ENCODE measurements around the gene NELFB.

Gene NELFB

DNA sequence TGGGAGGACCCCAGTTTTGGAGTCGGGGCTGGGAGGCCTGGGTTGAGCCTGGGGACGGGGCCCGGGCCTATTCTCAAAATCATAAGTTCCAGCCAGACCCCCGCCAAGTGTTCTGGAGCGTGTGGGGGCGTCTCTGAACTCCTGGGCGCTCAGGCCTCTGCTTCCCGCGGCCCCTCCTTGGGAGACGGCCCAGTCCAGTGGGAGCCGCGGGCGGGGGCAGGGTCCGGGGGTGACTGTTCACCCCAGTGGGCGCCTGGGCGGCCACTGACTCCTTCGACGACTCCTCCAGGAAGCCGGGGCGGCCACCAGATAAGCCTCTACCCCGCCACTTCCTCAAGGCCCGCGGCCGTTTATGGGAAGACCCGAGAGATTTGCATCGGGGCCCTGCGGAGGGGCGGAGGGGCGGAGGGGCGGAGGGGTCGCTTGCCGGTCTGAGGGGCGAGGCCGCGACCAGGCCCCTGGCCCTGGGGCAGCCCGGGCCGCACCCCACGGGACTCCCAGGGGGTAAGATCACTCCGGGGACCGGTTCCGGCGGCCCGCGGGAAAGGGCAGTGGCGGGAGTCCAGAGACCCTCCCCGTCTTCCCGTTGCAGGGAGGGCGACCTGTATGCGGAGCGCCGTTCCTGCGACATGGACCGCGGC, 23.1 kb downstream of the NELFB start:
- DNase-seq (ENCODE audit: extremely low read depth, insufficient read length) = peak; percentile 39
- Histone ChIP-seq H3K27me3 (replicated peaks; ENCODE audit: control insufficient read depth, insufficient read depth, low read length) (no peaks in the 10 kb centered on the region), H3K4me3 (replicated peaks; ENCODE audit: low read depth, low read length) (peak overlapping the region; percentile 72), H3K36me3 (ENCODE audit: control insufficient read depth, insufficient read depth, low read length) (peaks cover 16% of the 10 kb centered on the region)
- TF ChIP-seq, protein P1, sequence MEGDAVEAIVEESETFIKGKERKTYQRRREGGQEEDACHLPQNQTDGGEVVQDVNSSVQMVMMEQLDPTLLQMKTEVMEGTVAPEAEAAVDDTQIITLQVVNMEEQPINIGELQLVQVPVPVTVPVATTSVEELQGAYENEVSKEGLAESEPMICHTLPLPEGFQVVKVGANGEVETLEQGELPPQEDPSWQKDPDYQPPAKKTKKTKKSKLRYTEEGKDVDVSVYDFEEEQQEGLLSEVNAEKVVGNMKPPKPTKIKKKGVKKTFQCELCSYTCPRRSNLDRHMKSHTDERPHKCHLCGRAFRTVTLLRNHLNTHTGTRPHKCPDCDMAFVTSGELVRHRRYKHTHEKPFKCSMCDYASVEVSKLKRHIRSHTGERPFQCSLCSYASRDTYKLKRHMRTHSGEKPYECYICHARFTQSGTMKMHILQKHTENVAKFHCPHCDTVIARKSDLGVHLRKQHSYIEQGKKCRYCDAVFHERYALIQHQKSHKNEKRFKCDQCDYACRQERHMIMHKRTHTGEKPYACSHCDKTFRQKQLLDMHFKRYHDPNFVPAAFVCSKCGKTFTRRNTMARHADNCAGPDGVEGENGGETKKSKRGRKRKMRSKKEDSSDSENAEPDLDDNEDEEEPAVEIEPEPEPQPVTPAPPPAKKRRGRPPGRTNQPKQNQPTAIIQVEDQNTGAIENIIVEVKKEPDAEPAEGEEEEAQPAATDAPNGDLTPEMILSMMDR (IDR thresholded peaks at IDR 0.05; ENCODE audit: insufficient read depth, low read length, poor library complexity, severe bottlenecking) = no peak

DNA sequence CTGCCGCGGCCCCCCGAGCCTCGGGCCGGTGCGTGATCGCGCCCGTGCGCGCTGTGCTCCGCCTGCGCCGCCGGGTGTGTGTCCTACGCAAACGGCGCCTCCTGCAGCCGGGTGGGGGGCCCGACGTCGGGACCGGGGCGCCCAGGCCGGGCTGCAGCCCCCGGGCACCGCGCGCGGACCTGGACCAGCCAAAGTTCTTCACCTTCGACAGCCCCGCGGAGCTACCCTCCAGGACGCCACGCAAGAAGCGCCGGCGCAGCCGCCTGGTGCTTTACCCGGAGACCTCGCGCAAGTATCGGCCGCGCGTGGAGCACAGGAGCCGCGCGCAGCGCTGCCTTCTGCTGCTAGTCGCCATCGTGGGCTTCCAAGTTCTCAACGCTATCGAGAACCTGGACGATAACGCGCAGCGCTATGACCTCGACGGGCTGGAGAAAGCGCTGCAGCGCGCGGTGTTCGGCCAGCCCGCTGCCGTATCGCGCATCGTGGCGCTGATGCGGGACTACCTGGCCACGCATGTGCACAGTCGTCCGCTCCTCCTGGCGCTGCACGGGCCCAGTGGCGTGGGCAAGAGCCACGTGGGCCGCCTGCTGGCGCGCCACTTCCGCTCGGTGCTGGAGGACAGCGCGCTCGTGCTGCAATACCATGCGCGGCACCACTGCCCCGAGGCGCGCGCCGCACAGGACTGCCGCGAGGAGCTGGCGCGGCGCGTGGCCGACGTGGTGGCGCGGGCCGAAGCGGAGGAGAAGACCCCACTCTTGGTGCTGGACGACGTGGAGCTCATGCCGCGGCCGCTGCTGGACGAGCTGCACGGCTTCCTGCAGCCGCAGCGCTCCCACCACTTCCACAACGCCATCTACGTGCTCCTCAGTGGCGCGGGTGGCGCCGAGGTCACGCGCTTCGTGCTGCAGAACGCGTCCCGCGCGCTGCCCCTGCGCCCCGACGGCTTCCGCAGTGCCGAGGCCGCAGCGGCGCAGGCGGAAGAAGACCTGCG, 23.9 kb downstream of the NELFB start:
- TF ChIP-seq, protein P1 (IDR thresholded peaks at IDR 0.05; ENCODE audit: insufficient read depth, low read length, poor library complexity, severe bottlenecking) = no peak
- Histone ChIP-seq H3K27me3 (replicated peaks; ENCODE audit: control insufficient read depth, insufficient read depth, low read length) (no peaks in the 10 kb centered on the region), H3K36me3 (ENCODE audit: control insufficient read depth, insufficient read depth, low read length) (peaks cover 14% of the 10 kb centered on the region), H3K4me3 (replicated peaks; ENCODE audit: low read depth, low read length) (peak overlapping the region; percentile 72)
- peak; percentile 18 for DNase-seq (ENCODE audit: extremely low read depth, insufficient read length)

DNA sequence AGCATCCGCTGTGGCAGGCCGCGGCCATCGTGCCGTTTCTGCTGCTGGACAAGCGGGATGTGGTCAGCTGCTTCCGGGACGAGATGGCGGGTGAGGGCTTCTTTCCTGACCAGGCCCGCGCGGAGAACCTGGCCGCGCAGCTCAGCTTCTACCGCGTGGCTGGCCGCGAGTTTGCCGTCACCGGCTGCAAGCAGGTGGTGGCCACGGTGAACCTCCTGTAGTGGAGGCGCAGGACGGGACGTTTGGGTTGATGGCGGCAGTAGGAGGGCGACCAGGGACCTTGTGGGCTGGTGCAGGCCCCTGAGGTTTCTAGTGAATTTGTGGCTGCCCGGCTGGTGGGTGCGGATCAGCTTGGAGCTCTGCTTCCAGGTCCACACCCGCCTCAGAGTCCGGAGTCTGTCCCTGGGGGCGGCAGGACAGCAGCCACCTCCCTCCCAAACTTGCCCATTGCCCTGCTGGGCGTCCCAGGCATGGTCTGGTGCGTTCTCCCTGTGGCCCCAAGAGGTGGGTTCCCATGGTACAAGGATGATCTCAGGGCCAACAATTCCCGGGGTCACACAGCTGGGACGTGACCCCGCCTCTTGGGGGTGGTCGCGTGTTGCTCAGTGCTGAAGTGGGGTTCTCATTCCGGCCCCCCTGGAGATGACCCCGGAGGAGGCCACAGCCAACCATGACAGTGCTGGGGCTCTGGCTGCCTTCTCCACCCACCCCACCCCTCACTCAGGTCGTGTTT, 24.8 kb downstream of the NELFB start:
- Histone ChIP-seq H3K27me3 (replicated peaks; ENCODE audit: control insufficient read depth, insufficient read depth, low read length) (no peaks in the 10 kb centered on the region), H3K4me3 (replicated peaks; ENCODE audit: low read depth, low read length) (no peak overlapping the region), H3K36me3 (ENCODE audit: control insufficient read depth, insufficient read depth, low read length) (peaks cover 11% of the 10 kb centered on the region)
- TF ChIP-seq, protein P1 (IDR thresholded peaks at IDR 0.05; ENCODE audit: insufficient read depth, low read length, poor library complexity, severe bottlenecking) = no peak
- peak; percentile 27 for DNase-seq (ENCODE audit: extremely low read depth, insufficient read length)

DNA sequence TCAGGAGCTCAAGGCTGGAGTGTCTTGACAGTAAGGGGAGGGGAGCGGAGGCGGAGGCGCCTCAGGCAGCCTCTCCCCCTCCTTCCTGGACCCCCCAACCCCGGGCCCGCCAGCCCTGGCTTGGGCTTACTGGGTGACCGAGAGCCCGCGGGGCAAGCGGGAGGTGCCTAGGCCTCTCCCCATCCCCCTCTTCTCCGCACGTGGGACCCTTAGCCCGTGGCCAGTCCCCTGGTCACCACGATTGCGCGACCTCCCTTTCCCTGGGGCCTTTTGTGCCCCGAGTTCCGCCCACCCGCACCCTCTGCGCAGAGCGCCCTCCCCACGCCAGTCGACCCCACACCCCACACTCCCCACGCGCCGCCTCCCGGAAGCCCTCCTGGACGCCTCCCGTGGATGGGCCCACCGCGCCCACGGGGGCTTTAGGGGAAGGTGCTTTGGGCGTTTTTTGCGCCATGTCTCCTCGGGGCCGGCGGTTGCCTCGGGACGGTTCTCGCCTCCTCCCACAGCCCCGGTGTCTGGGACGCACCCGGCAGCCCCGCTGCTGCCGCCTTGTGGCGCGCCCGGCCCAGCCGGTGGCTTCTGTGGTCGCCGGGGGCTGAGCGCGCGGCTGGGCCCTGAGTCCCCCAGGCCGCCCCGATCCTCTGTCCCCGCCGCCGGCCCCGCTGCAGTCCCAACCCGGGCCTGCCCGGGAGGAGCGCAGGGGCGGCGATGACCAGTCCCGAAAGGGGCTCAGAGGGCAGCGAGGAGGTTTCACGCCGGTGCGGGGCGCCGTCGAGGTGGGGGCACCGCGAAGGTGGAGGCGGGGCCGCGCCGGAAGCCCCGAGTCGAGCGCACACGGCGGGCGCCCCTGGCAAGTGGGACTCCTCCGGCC, 25.6 kb downstream of the NELFB start:
- TF ChIP-seq, protein P1 (IDR thresholded peaks at IDR 0.05; ENCODE audit: insufficient read depth, low read length, poor library complexity, severe bottlenecking) = no peak

More for the DNA sequence above, 25.6 kb downstream of the NELFB start:
- Histone ChIP-seq H3K27me3 (replicated peaks; ENCODE audit: control insufficient read depth, insufficient read depth, low read length) (no peaks in the 10 kb centered on the region), H3K36me3 (ENCODE audit: control insufficient read depth, insufficient read depth, low read length) (peaks cover 11% of the 10 kb centered on the region), H3K4me3 (replicated peaks; ENCODE audit: low read depth, low read length) (no peak overlapping the region)
- DNase-seq (ENCODE audit: extremely low read depth, insufficient read length) = no peak
